NCI-H2196 (cell line): ENCODE measurements around the gene OR2V2.

Source experiments
- DNase-seq: peaks from one replicate; lab custom pipeline; 2025; ENCODE audit not compliant: unreplicated experiment; lab: John Stamatoyannopoulos, UW

OR2V2 gene

DNA sequence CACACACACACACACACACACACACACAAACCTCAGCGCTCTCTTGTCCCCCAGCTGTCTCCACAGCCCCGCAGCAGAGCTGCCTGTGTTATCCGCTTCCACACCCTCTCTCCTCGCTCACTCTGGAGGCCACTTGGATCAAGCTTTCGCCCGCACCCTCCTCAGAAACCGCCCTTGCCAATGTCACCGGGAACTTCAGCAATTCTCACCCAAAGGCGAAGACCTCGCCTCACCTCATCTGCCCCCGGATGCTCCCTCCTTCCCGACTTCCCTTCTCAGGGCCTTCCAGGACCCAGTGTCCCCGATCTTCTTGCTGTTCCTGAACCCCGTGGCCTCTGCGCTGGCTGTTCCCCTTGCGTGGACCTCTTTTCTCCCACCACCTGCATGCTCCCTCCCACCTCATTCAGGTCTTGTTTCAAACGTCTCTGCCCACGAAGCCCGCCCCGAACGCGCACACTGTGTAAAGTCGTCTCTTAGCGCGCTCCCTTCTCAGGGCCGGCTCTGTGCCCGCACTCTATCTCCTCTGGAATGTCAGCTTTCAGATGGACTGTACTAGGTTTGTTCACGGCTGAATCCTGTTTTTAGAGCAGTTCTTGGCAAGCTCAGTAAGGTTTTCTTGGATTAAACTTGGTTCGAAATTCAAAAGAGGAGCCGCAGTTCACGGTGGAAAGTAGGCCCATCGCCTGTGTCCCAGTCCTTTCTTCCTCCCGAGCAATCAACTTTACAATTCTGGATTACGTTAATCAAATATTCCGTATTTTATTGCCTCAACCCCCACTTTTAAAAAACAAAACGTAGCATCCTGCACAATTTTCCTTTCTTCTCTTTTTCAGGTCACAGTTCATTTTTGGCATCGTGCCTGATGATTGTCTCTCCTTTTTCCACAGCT lies 58.6 kb downstream of the OR2V2 start:
- DNase-seq: no peak

DNA sequence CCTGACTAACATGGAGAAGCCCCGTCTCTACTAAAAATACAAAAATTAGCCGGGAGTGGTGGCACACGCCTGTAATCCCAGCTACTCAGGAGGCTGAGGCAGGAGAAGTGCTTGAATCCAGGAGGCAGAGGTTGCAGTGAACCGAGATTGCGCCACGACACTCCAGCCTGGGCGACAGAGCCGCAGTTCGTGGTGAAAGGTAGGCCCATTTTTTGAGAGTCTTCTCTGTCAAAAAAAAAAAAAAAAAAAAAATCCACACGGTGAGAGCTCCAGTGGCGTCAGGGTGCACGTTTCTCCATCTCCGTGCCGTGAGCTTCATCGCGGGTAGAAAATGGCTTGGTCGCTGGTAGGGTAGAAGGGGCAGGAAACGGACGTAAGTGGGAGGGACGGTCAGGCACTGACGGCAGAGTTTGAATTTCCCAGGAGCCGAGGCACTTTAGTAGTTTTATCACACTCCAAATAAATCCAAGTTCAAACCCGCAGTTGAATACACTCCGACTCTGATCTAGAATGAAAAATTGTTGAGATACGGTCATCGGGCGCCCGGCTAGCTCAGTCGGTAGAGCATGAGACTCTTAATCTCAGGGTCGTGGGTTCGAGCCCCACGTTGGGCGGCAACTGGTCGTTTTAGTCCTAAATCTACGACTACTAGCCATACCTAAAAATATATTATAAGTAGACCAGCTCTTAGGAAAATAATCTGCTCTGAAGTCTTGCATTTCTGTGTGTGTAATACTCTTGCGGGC lies 60.0 kb downstream of the OR2V2 start:
- no peak for DNase-seq

DNA sequence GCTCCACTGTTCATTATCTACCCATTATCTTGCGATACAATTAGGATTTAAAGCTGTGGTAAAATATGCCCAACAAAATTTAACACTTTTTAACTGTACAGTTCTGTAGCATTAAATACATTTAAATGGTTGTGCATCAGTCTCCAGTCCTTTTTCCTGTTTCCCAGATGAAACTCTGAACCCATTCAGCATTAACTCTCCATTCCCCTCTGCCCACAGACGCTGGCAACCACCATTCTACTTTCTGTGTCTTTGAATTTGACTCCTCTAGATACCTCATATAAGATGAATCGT lies 60.5 kb downstream of the OR2V2 start:
- DNase-seq: no peak
